Right renal cortex interstitium (tissue), 3 donors: ENCODE measurements around the gene TGIF2. TPM values are rescaled to one million over a fixed set of nuclear protein-coding genes. Genes with fewer than 3 reads are reported as not detected.
"Not testable (repeated sequence)": the region's sequence is repeated elsewhere in the genome, so short reads cannot be mapped to it uniquely, and the experiment has no call there.

Experiments used
- DNase-seq, 3 donors: peaks; one replicate each; pipeline ENCODE4 v3.0.0-alpha.2; 2013; ENCODE audit warnings: low read depth in 3 of 3, low spot score in 2 of 3
- polyA plus RNA-seq, 3 donors: library from polyadenylated mRNA; unstranded; fragments of 120-200 nt; gene quantifications; one replicate each; pipeline ENCODE4 v1.2.1, GENCODE V29; 2013; ENCODE audit not compliant: insufficient read length in 3 of 3

The TGIF2 gene
- polyA plus RNA-seq, 3 donors = 58.9 to 60.4 (median 59.1) TPM

DNA sequence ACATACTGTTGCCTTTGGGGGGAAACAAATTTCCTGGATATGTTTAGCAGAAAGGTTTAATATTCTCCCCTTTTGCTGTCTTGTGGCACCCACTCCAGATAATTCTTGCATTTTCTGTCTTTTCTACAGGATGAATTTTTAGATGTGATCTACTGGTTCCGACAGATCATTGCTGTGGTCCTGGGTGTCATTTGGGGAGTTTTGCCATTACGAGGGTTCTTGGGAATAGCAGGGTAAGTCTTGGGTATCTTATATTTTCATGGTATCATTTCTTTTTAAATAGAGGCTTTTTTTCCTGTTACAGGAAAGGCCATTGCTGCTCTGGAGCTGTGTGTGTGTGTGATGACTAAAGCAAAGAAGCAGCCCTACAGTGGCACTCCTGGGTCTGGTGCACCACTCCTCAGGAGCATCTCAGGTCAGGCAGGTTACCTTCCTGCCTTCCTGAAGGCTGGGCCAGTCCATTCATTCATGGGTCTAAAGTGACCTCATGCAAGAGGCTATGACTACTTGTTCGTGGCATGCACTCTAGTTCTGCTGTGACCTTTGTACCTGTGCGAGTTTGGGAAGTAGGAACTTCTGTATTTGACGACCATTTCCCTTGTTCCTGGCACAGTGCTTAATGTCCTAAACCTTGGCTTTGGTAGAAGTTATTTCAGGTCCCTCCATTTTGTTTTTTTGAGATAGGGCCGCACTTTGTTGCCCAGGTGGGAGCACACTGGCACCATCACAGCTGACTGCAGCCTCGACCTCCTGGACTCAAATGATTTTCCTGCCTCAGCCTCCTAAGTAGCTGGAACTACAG, 34.4 kb downstream of the TGIF2 start:
- DNase-seq = no peak

DNA sequence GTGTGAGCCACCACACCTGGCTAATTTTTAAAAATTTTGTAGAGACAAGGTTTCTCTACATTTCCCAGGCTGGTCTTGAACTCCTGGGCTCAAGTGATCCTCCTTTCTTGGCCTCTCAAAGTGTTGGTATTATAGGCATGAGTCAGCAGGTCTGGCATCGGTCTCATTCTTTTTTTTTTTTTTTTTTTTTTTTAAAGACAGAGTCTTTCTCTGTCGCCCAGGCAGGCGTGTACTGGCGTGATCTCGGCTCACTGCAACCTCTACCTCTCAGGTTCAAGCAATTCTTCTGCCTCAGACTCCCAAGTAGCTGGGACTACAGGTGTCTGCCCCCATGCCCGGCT, 35.0 kb downstream of the TGIF2 start:
- not testable (repeated sequence) for DNase-seq

DNA sequence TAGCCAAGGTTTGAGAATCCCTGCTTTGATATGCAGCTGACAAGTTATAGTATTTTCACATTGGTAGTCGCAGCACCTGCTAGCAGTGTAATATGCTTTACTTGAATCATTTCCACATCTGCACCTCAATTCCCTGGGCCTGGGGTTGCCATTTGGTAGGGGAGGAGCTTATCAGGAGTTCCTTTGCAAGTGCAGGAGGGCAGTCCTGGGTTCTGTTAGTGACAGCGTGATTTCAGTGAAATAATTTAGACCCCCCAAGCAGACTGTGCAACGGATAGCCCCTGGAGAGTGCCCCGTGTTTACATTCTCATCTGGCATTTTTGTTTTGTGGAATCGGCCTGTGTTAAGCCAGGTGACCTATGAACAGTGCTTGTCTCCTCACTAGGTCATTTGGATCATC, 38.2 kb downstream of the TGIF2 start:
- DNase-seq = no peak

DNA sequence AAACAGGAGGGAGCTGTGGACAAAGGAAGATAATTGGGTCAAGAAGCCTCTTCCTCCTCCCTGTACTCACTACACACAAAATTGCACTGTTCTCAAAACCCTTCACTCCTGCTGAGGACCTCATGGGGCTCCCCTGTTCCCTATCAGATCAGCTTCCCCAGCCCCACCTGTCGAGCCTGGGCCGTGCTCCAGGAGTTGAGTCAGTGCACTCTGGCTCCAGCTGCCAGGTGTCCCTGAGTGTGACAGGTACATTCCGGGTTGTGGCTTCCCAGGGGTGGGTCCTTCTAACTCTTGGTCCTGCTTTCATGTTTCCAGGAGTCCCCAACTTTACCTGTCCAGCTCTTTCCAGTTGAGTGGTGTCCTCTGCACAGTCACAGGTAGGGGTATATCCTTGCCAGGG, 40.6 kb downstream of the TGIF2 start:
- no peak for DNase-seq

DNA sequence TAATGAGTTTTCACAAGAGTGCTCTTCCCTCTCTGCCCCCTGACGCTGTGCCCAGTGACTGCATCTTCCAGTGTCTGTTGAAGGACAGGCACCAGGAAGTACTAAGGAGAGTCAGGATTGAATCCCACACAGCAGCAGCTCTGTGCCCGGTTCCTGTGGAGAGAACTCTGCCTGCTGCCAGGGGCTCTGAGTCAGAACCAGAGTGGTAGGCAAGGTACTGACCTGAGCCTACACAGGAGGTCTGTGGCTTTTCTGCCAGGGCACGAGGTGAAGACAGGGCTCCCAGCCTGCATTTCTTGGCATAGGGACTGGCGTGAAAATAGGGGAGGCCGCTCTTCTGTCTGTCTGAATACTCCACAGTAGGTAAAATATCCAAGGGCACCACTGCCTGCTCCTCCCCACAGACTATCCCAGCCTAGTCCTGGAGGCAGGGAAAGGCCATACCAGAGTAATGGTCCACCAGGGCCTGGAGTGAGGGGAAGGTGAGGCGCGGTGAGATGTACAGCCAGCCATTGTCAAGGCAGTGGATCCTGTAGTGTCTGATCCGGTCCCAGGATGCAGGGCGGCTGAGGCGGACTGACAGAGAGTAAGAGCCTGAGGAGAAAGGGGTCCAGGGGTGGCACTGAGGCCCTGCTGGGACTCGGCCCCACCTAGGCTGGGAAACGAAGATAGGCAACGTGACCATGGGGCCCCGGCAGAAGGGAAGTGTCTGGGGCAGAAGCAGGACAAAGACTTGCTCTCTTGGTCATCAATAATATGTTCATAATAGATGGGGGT, 41.6 kb downstream of the TGIF2 start:
- DNase-seq = no peak

DNA sequence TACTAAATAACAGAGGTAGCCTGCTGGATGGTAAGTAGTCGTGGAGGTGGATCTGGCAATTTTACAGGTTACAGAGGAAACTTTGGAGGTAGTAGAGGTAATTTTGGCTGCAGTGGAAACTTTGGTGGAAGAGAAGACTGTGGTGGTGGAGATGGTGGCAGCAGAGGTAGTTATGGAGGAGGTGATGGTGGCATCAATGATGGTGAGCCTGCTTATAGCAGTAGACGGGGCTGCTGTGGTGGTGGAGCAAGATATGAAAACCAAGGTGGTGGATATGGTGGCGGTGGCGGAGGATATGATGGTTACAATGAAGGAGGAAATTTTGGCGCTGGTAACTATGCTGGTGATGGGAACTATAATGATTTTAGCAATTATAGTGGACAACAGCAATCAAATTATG, 47.5 kb downstream of the TGIF2 start:
- DNase-seq = no peak

DNA sequence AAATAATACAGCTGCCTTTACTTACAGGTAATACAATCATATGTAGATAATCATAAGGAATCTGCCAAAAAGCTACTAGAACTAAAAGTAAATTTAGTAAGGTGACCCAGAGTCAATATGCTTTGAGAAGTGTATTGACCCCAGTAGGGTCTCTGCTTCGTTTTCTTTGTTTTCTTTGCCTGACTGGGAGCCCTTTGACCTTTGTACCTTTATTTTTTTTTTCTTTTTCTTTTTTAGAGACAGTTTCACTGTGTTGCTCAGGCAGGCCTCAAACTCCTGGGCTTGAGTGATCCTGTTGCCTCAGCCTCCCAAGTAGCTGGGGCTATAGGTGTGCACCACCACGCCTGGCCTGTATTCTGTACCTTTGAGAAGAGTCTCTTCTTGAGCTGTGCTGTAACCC, 50.0 kb downstream of the TGIF2 start:
- DNase-seq = no peak

DNA sequence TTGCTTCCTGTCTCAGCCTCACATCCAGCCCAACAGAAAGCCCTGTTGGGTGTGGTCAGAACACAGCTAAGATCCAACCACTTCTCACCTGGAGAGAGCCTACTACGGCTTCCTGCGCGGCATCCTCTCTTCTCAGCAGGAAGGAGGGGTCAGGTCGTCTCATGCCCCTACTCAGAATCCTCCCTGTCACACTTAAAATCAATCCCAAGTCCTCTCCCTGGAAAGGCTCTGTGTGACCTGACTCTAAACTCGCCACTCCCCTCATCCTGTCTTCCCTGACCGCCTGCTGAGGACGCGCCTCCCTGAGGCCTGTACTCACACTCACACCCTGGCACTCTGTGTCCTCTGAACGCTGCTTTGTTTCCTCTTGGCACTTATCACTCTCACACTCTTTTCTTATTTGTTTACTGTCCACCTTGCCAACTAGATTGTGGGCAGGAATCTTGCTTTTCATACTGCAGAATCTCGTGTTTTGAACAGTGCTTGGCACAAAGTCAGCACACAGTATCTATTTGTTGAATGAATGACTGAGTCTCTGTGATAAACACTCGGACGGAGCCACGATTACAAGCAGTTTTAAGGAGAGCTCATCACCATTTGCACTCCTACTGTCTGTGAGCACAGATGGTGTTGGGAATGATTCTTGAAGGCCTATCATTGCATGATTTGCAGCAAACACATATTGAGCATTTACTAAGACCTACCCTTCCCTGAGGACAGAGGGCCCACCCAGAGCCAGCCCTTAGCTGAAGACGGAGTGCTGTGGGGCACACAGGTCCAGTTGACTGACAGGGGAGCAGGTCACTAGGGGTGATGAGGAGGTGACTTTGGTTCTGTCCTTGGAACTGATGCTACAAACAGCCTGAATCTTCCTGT, 50.9 kb downstream of the TGIF2 start:
- DNase-seq = no peak

DNA sequence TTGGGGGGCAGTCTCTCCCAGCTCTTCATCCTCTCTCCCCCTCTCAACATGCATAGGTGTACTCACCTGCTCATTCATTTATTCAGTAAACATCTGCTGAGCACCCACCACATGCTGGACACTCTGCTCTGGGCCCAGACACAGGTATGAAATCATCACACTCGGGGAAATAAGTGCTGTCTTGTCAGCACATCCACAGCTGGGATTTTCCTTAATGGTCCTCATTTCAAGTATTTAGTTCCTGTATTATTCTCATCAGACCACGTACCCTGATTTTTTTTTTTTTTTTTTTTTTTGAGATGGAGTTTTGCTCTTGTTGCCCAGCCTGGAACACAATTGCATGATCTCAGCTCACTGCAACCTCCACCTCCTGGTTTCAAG, 51.5 kb downstream of the TGIF2 start:
- no peak for DNase-seq

DNA sequence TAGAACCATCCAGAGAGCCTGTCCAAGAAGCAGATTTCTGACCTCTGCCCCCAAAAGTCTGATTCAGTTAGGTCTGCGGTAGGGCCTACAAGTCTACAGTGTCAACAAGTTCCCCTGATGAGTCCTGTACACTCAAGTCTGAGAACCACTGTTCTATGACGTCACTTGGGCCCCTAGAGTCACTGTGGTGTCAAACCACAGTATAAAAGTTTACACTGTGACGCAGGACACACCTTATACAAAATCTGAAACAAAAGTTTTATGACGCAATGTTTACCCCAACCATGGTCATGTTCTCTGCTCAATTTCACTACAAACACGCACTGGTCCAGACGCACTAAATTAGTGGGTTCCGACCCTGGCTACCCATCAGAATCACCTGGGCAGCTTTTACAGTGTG, 54.7 kb downstream of the TGIF2 start:
- DNase-seq = no peak

DNA sequence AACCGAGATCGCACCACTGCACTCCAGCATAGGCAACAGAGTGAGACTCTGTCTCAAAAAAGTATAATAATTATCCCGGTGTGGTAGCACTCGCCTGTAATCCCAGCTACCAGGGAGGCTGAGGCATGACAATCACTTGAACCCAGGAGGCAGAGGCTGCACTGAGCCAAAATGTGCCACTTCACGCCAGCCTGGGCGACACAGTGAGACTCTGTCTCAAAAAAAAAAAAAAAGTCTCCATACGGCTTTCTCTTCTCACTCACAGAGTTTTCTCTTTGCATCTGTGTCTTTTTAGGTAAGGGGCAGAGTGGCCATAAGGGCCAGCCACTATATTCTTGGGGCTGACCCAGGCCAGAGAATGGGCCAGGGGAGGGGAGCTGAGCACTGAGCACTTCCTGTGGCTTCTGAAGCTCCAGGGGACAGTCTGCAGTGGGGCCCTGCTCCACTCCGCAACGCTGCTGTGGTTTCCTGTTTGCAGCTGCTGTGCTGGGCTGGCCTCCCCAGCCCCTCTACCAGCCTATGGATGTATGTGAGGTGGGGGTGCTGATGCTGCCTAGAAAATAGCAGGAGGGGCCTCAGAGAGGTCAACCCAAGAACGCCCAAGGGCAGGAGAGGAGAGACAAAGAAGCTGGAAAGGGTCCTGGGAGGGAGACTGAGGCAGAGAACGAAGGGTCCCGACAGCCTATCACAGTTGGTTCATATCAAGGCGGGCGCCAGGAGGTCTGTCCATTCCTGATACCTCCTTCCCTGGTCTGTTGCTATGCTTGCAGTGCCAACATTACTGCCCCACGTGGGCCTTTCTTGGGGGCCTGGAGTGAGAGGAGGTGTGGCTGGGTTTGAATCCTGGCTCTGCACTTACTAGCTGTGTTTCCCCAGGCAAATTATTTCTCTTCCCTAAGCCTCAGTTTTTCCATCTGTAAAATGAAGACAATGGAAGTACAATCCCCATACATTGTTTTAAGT, 56.6 kb downstream of the TGIF2 start:
- DNase-seq = no peak

DNA sequence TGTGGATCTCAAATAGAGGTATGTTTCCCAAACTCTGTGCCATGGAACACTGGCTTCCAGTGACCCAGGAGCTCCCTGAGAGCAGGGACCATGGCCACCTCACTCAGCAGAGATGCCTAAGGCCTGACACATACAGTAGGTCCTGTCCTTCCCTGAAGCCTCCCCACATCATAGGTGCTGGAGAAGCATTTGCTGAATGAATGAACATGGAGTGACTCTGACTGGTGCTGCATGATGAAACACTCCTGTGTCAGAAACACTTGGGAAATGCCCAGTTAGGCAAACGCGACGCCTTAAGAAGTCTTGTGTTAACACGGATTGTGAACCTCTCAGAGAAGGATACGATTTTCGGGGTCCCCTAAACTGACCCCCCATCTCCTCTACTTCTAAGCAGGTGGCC, 58.2 kb downstream of the TGIF2 start:
- no peak for DNase-seq

DNA sequence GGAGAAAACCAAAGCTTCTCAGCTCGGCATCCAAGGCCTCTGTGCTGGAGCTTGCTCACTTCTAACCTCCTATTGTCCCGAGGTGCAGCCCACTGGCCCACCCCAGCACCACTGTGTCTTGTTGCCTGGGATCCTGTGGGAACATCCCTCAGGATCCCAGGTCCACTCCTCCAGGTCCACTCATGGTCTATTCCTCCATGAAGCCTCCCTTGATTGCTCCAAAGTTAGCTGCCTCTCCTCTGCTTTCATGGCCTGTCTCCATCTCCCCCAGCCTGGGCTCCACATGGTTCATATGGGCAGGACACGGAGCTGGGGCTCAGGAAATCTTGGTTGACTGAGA, 58.7 kb downstream of the TGIF2 start:
- DNase-seq = no peak

DNA sequence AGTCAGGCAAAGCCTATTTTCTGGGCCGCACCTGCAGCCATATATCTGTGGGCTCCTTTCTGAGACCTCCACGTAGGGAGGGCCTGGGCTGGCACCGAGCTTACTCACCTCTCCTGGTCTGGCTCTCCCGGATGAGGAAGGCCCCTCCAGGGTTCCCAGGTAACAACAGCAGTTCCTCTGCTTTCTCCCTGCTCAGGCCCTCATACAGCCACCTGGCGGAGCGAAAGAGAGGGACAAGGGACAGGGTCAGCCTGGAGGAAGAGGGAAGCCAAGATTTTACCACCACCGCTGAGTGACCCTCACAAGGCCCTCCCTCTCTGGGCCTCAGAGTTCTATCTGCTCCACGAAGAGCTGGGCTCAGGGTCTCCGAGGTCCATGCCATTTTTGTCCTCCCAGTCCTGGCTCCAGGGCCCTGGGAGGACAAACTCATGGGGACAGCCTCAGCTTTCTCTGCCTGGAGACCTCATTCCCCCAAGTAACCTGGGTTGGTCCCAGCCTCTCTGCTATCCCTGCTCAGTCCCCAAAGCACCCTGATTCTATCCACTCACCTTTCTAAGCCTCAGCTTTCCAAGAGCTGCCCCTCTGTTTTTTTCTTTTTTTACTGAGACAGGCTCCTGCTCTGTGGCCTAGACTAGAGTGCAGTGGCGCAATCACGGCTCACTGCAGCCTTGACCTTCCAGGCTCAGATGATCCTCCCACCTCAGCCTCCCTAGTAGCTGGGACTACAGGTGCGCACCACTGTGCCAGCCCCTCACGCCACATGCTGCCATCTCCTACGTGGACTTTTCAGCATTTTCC, 59.3 kb downstream of the TGIF2 start:
- no peak for DNase-seq

DNA sequence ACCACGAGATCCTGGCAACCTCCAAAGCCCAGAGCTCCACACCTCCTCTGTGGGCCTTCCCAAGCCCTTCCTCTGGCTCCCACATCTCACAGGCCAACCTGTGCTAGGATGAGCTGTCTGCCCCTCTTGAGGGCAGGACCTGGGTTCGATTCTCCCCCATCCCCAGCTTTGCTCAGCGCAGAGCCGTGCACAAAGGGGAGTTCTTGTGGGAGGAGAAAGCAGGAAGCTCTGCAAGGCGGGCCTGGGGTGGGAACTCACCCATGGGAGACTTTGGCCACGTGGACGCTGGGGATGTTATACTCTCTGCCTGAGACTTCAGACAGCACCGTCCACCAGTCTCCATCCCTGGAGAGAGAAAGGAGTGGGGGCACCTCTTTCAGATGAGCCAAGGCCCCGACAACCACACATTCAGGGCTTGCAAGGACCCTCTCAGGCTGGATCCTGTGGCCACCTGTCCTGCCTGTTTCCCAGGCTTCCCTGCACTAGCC, 59.9 kb downstream of the TGIF2 start:
- no peak for DNase-seq

DNA sequence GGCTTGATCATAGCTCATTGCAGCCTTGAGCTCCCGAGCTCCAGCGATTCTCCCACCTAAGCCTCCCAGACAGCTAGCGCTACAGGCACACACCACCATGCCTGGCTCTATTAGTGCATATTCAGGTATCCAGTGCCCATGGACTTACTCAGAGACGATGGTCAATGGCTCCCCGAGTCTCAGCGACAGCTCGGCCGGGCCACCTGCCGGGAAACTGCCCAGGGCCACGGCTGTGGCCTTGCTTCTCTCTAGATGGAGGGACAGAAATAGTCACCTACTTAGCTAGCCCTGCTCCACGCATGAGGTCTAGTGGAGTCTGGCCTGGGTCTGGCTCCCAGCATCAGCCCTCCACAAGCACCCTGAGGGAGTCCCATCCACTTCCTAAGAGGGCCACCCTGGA, 60.9 kb downstream of the TGIF2 start:
- no peak for DNase-seq

DNA sequence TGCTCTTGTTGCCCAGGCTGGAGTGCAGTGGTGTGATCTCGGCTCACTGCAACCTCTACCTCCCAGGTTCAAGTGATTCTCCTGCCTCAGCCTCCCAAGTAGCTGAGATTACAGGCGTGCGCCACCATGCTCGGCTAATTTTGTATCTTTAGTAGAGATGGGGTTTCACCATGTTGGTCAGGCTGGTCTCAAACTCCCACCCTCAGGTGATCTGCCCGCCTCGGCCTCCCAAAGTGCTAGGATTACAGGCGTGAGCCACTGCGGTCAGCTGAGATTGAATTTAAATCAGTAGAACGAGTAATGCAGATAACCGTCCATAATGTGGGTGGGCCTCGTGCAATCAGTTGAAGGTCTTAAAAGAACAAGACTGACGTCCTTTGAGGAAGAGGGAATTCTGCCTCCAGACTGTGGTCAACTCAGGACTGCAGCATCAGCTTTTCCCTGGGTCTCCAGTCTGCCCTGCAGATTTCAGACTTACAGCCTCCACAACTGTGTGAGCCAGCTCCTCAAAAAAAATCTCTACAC, 65.5 kb downstream of the TGIF2 start:
- not testable (repeated sequence) for DNase-seq

DNA sequence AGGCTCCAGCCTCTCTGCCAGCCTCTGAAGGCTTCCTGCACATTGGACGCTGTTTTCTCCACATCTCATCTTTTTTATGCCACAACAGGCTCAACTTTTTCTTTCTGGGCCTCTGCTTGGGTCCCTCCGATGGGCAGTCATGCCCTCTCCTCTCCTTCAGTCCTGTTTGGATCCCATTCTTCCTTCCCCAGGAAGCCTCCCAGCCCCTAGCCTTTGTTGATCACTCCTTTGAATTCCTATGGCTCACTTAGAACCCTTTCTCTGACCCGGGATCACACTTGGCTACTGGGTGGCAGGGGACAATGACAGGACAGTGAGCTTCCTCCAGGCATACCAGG, 68.1 kb downstream of the TGIF2 start:
- no peak for DNase-seq

DNA sequence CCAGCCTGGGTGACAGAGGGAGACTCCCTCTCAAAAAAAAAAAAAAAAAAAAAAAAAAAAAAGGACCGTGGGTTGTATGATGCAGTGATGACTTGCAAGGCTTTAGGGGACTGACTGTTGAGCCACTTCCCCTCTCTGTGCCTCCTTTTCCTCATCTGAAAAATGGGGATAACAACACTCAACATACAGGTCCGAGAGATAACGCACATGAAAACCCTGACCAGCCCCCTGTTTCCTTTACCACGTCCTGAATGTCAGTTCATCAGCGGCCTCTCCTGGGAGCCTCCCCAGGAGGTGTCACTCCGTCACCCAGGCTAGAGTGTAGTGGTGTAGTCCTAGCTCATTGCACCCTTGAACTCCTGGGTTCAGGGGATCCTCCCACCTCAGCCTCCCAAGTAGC, 68.7 kb downstream of the TGIF2 start:
- DNase-seq = no peak
